CD14-positive monocyte (primary cell): Measurements from ENCODE around the gene CD55. TPM values are rescaled to one million over a fixed set of nuclear protein-coding genes. Genes with fewer than 3 reads are reported as not detected.

Experiments
- DNase-seq, 3 donors: peaks; one replicate each; pipeline ENCODE4 v3.0.0-alpha.2; 2011 to 2022
- H2AFZ ChIP-seq: 2 replicates; pipeline ENCODE4 v1.6.0; 2012; ENCODE audit warnings: mild to moderate bottlenecking, low read depth, low read length, inconsistent platforms; ENCODE audit not compliant: insufficient read depth, poor library complexity, severe bottlenecking
- H3K27ac ChIP-seq, 2 donors: 1 replicate in 1 of 2; 2 replicates in 1 of 2; pipeline ENCODE4 v1.5.1; 2012 to 2013; ENCODE audit warnings: low read length in 2 of 2, control low read depth in 1 of 2, inconsistent platforms in 1 of 2, low read depth in 1 of 2, mild to moderate bottlenecking in 1 of 2
- H3K27me3 ChIP-seq, 2 donors: one replicate each; pipeline versions ENCODE4 v1.6.0 to v1.6.1; 2011 to 2013; ENCODE audit warnings: low read length in 2 of 2; ENCODE audit not compliant: control insufficient read depth in 2 of 2, insufficient read depth in 2 of 2
- H3K36me3 ChIP-seq, 2 donors: replicated peaks in 1 of 2; 1 replicate in 1 of 2; 2 replicates in 1 of 2; pipeline versions ENCODE4 v1.5.1 to v1.6.1; 2012 to 2013; ENCODE audit warnings: low read length in 2 of 2, control low read depth in 1 of 2, inconsistent platforms in 1 of 2, mild to moderate bottlenecking in 1 of 2; ENCODE audit not compliant: insufficient read depth in 2 of 2, control insufficient read depth in 1 of 2
- H3K4me1 ChIP-seq, 2 donors: 1 replicate in 1 of 2; 2 replicates in 1 of 2; pipeline versions ENCODE4 v1.5.1 to v1.6.1; 2012 to 2013; ENCODE audit warnings: low read length in 2 of 2, control low read depth in 1 of 2, inconsistent platforms in 1 of 2, mild to moderate bottlenecking in 1 of 2, moderate library complexity in 1 of 2; ENCODE audit not compliant: insufficient read depth in 2 of 2, control insufficient read depth in 1 of 2
- H3K4me2 ChIP-seq: replicated peaks from 2 replicates; pipeline ENCODE3; 2012; ENCODE audit warnings: low read length, moderate library complexity, mild to moderate bottlenecking; ENCODE audit not compliant: poor library complexity, severe bottlenecking; ENCODE audit errors: extremely low read depth
- H3K4me3 ChIP-seq, 3 experiments: fragments of 200-600 bp in 1 of 3; sonication (generic) in 1 of 3; replicated peaks in 1 of 3; 1 replicate in 2 of 3; 2 replicates in 1 of 3; pipeline ENCODE4 v1.5.1; 2011 to 2013; ENCODE audit warnings: low read length in 3 of 3, mild to moderate bottlenecking in 3 of 3, control low read depth in 2 of 3, low read depth in 2 of 3, inconsistent platforms in 1 of 3, moderate library complexity in 1 of 3
- H3K79me2 ChIP-seq: 2 replicates; pipeline ENCODE4 v1.6.0; 2012; ENCODE audit warnings: mild to moderate bottlenecking, control low read depth, inconsistent platforms, low read length, moderate library complexity; ENCODE audit not compliant: insufficient read depth
- H3K9ac ChIP-seq: 2 replicates; pipeline ENCODE4 v1.6.0; 2017; ENCODE audit warnings: low read length, mild to moderate bottlenecking; ENCODE audit not compliant: insufficient read depth, poor library complexity, severe bottlenecking
- H3K9me3 ChIP-seq, 2 donors: replicated peaks in 1 of 2; 1 replicate in 1 of 2; 2 replicates in 1 of 2; pipeline versions ENCODE4 v1.5.1 to v1.6.1; 2012 to 2013; ENCODE audit warnings: low read length in 2 of 2, control low read depth in 1 of 2; ENCODE audit not compliant: control insufficient read depth in 1 of 2, insufficient read depth in 1 of 2
- H4K20me1 ChIP-seq: 2 replicates; pipeline ENCODE4 v1.6.0; 2012; ENCODE audit warnings: mild to moderate bottlenecking, low read length, control low read depth, moderate library complexity; ENCODE audit not compliant: insufficient read depth
- H3K27ac Mint-ChIP-seq, 7 donors: one replicate each; pipeline ENCODE4 v1.8.0; 2020; ENCODE audit warnings: mild to moderate bottlenecking in 7 of 7, mixed read lengths in 7 of 7, moderate library complexity in 6 of 7, inconsistent platforms in 2 of 7
- H3K27me3 Mint-ChIP-seq, 3 donors: one replicate each; pipeline ENCODE4 v1.8.0; 2021 to 2022; ENCODE audit warnings: low read depth in 3 of 3, mild to moderate bottlenecking in 3 of 3, mixed read lengths in 3 of 3, moderate library complexity in 3 of 3, inconsistent platforms in 1 of 3
- H3K36me3 Mint-ChIP-seq, 2 donors: one replicate each; pipeline ENCODE4 v1.8.0; 2020; ENCODE audit warnings: mixed read lengths in 2 of 2, inconsistent platforms in 1 of 2, mild to moderate bottlenecking in 1 of 2
- H3K4me1 Mint-ChIP-seq: one replicate; pipeline ENCODE4 v1.8.0; 2020; ENCODE audit warnings: mild to moderate bottlenecking, mixed read lengths
- H3K4me3 Mint-ChIP-seq, 2 donors: one replicate each; pipeline ENCODE4 v1.8.0; 2020; ENCODE audit warnings: mild to moderate bottlenecking in 2 of 2, mixed read lengths in 2 of 2, moderate library complexity in 1 of 2
- H3K9me3 Mint-ChIP-seq, 7 donors: one replicate each; pipeline ENCODE4 v1.8.0; 2020 to 2022; ENCODE audit warnings: mixed read lengths in 7 of 7, mild to moderate bottlenecking in 6 of 7, moderate library complexity in 6 of 7, inconsistent platforms in 2 of 7
- CTCF ChIP-seq: fragments of 200-600 bp; IDR thresholded peaks from one replicate; pipeline ENCODE4 v1.8.0; 2022; ENCODE audit warnings: antibody characterized with exemption, mild to moderate bottlenecking
- WGBS: methylation state at CpG from one replicate; pipeline ENCODE4 v1.1.5; 2013; ENCODE audit warnings: missing lambda C conversion rate; ENCODE audit not compliant: insufficient coverage; 5-methylcytosine and 5-hydroxymethylcytosine counted together
- intact Hi-C, 2 donors: fragments of 100-400 bp; cut with micrococcal nuclease; formaldehyde crosslinking; loops; one replicate each; pipeline versions ENCODE4 v1.15.0 to v1.15.1; 2023
- polyA plus RNA-seq, 3 donors: library from polyadenylated mRNA; depleted of rRNA in 1 of 3; unstranded in 2 of 3; stranded (reverse) in 1 of 3; fragments of 300-500 nt in 2 of 3; fragments of >200 nt in 1 of 3; fragmentation: Illumina TruSeq in 2 of 3; gene quantifications; 1 replicate in 2 of 3; 2 replicates in 1 of 3; pipeline ENCODE4 v1.2.3, GENCODE V29; 2012 to 2021

The CD55 gene
- polyA plus RNA-seq, 3 donors: 171 to 221 (median 182) TPM

DNA sequence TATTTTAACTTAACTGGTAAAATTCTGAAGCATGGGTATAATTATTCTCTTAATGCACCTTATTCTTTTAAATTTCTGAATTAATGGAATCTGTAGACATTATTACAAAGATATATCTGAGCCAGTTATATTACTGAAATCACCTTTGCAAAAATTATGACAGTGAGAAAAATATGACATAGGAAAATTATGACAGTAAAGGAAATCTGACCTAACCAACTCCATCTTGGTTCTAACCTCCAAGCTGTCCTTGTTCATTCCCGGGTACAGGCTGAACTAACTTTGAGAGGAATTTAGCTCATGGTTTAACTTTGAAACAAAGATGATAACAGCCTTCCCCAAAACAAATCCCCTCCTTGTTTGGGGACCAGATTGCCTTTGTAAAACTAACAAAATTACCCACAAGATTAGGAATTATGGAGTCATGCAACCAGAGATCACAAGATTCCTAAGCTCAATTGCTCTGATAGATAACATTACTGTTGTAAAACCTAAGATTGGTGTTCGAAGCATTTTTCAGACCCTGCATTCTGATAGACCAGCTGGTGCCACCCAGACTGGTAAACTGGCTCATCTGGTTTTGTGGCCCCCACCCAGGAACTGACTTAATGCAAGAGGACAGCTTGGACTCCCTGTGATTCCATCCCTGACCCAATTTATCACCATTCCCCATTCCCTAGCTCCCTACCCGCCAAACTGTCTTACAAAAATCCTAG, 9.4 kb upstream of the CD55 start:
- Mint-ChIP-seq H3K4me1 (peaks cover 77% of the 10 kb centered on the region), H3K4me3 (no peak overlapping the region), H3K9me3 (peaks cover 0 to 6% (median 0%) of the 10 kb centered on the region in 7 donors), H3K27ac (peak overlapping the region; percentile 50 to 95 (median 93)), H3K27me3 (no peaks in the 10 kb centered on the region), H3K36me3 (no peaks in the 10 kb centered on the region)
- Histone ChIP-seq H3K9ac (no peak overlapping the region), H3K27ac (peak overlapping the region; percentile 67 to 74), H3K79me2 (no peaks in the 10 kb centered on the region), H3K4me2 (no peak overlapping the region), H3K4me1 (peaks cover 73 to 81% of the 10 kb centered on the region in 2 donors), H4K20me1 (no peaks in the 10 kb centered on the region), H3K4me3 (peak overlapping the region in 1 of 3 experiments; percentile 18), H2AFZ (no peak overlapping the region), H3K9me3 (no peaks in the 10 kb centered on the region), H3K36me3 (no peaks in the 10 kb centered on the region), H3K27me3 (no peaks in the 10 kb centered on the region)
- DNase-seq: no peak
- no peak for TF ChIP-seq CTCF
- intact Hi-C loops: loop anchor here (5.0 to 10.0 kb wide), 3 partner anchors 65 to 227 kb away; partner anchors contain the start of gene C4BPB (in 1 of the 2)
- no CpG with 5 or more reads among the region's 3 CpGs for WGBS

DNA sequence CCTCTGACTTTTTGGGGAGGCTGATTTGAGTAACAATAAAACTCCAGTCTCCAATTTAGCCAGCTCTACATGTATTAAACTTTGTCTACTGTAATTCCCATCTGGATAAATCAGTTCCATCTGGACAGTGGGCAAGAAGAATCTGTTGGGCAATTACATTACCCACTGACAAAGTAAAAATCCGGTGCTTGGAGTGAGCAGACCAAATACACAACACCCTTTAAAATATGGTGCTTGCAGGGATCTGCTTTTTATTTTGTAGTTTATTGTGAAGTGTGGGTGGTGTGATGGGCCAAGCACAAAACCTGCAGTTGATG, 8.9 kb upstream of the CD55 start:
- Histone ChIP-seq H3K9ac (no peak overlapping the region), H4K20me1 (no peaks in the 10 kb centered on the region), H3K79me2 (no peaks in the 10 kb centered on the region), H3K36me3 (no peaks in the 10 kb centered on the region), H3K4me2 (no peak overlapping the region), H3K4me3 (no peak overlapping the region), H2AFZ (no peak overlapping the region), H3K4me1 (peaks cover 78 to 86% of the 10 kb centered on the region in 2 donors), H3K9me3 (no peaks in the 10 kb centered on the region), H3K27ac (peak overlapping the region in 1 of 2 donors; percentile 74), H3K27me3 (no peaks in the 10 kb centered on the region)
- Mint-ChIP-seq H3K36me3 (no peaks in the 10 kb centered on the region), H3K27ac (peak overlapping the region; percentile 44 to 95 (median 86)), H3K27me3 (peaks cover 0 to under 1% (median 0%) of the 10 kb centered on the region in 3 donors), H3K4me1 (peaks cover 77% of the 10 kb centered on the region), H3K9me3 (peaks cover 0 to 6% (median 0%) of the 10 kb centered on the region in 7 donors), H3K4me3 (no peak overlapping the region)
- intact Hi-C loops: loop anchor here (5.0 to 10.0 kb wide), 3 partner anchors 65 to 228 kb away; partner anchors contain the start of gene C4BPB (in 1 of the 2)
- no CpG with 5 or more reads among the region's 1 CpG for WGBS
- DNase-seq: no peak
- no peak for TF ChIP-seq CTCF
